HG02798 (cell line): ENCODE results near the gene CEP76.

Source experiments
- ATAC-seq: cut with Tn5 transposase; IDR thresholded peaks from one replicate; pipeline ENCODE4 v1.9.1; 2021; ENCODE audit warnings: mild to moderate bottlenecking; ENCODE audit not compliant: unreplicated experiment, poor library complexity

Gene CEP76

GRCh38 chr18:12721495-12722275 lies 19.2 kb upstream of the CEP76 start:
- no peak for ATAC-seq

GRCh38 chr18:12711446-12711845 lies 8.9 kb upstream of the CEP76 start:
- no peak for ATAC-seq

GRCh38 chr18:12703664-12704063 lies 1.1 kb upstream of the CEP76 start:
- ATAC-seq = no peak

GRCh38 chr18:12703096-12703567 lies 609 bp upstream of the CEP76 start:
- ATAC-seq = no peak

- ATAC-seq = no peak
Observed at GRCh38 chr18:12701161-12701560, 1.4 kb downstream of the CEP76 start.

GRCh38 chr18:12699747-12700146 lies 2.8 kb downstream of the CEP76 start:
- no peak for ATAC-seq

- no peak for ATAC-seq
Observed at GRCh38 chr18:12694032-12694431, 8.5 kb downstream of the CEP76 start.

GRCh38 chr18:12692206-12692605 lies 10.3 kb downstream of the CEP76 start:
- ATAC-seq = no peak

GRCh38 chr18:12689256-12689850 lies 13.2 kb downstream of the CEP76 start:
- no peak for ATAC-seq

GRCh38 chr18:12686100-12686499 lies 16.4 kb downstream of the CEP76 start:
- ATAC-seq = no peak

- no peak for ATAC-seq
Observed at GRCh38 chr18:12679183-12679786, 23.2 kb downstream of the CEP76 start.

GRCh38 chr18:12668041-12668440 lies 34.5 kb downstream of the CEP76 start:
- no peak for ATAC-seq

GRCh38 chr18:12659904-12660605 lies 42.5 kb downstream of the CEP76 start:
- ATAC-seq = no peak

GRCh38 chr18:12658426-12659138 lies 43.9 kb downstream of the CEP76 start:
- no peak for ATAC-seq

GRCh38 chr18:12657684-12658425 lies 44.7 kb downstream of the CEP76 start, which contains the start of gene SPIRE1:
Gene SPIRE1, minus strand, starts transcription at chr18:12658107. Its CDS starts 241 bp downstream, at chr18:12657866.
- ATAC-seq = peak; percentile 76

GRCh38 chr18:12656938-12657683 lies 45.4 kb downstream of the CEP76 start:
- peak; percentile 32 for ATAC-seq

GRCh38 chr18:12656605-12656937 lies 46.0 kb downstream of the CEP76 start:
- ATAC-seq = no peak

- no peak for ATAC-seq
Observed at GRCh38 chr18:12654971-12655370, 47.6 kb downstream of the CEP76 start.

- ATAC-seq = no peak
Observed at GRCh38 chr18:12652861-12653401, 49.6 kb downstream of the CEP76 start.
